ENCODE measurements around the gene PRKAG2. TPM values are rescaled to one million over a fixed set of nuclear protein-coding genes. Genes with fewer than 3 reads are reported as not detected.
A peak's percentile ranks its signal among the peaks of the same experiment; 100 is the strongest.

Gene PRKAG2
- total RNA-seq, 4 donors from 2014 or later: 7.5 to 14.3 (median 12.2) TPM

DNA sequence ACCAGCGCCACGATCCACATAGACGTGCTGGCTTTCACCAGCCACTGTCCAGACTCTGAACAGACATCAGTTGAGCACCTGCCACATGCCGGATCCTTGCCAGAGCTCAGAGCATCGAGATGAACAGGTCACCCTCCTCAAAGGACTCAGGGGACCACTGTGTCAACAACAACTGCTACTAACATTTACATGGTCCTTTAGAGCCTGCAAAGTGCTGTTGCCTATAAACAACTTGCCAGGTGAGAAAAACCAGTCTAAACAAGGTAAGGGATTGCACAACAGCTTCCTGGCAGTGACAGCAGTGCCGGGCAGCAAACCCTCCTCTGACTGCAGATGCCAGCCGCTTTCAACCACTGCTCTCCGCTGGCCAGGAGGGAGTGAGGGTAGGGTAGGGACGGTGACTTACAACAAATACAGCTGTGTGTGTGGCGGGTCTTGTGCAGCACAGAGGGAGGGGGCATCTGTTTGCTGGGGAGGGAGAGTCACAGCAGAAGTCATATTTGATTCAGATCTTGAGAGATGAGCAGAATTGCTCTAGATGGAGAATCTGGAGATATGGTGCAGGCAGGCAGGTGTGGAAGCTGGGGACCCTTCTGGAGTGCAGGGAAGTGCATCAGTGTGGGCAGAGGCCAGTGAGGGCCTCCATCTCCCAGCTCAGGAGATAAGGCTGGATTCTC, 324.4 kb downstream of the PRKAG2 start:
- WGBS, 2 donors: 28 to 36% methylated on average over 10 of the region's 10 CpGs
- intact Hi-C loops (cut with DNase I; ENCODE audit: low total_unique reads): no loop called here
- peak in 1 of 2 donors; percentile 30 for DNase-seq (ENCODE audit: low spot score in 2 of 2)
- H3K4me3 ChIP-seq (ENCODE audit: low read depth, poor library complexity, severe bottlenecking): no peak overlapping the region
- no peak for TF ChIP-seq POLR2A (IDR thresholded peaks at IDR 0.05)
- TF ChIP-seq, protein P1, sequence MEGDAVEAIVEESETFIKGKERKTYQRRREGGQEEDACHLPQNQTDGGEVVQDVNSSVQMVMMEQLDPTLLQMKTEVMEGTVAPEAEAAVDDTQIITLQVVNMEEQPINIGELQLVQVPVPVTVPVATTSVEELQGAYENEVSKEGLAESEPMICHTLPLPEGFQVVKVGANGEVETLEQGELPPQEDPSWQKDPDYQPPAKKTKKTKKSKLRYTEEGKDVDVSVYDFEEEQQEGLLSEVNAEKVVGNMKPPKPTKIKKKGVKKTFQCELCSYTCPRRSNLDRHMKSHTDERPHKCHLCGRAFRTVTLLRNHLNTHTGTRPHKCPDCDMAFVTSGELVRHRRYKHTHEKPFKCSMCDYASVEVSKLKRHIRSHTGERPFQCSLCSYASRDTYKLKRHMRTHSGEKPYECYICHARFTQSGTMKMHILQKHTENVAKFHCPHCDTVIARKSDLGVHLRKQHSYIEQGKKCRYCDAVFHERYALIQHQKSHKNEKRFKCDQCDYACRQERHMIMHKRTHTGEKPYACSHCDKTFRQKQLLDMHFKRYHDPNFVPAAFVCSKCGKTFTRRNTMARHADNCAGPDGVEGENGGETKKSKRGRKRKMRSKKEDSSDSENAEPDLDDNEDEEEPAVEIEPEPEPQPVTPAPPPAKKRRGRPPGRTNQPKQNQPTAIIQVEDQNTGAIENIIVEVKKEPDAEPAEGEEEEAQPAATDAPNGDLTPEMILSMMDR (IDR thresholded peaks at IDR 0.05): no peak

DNA sequence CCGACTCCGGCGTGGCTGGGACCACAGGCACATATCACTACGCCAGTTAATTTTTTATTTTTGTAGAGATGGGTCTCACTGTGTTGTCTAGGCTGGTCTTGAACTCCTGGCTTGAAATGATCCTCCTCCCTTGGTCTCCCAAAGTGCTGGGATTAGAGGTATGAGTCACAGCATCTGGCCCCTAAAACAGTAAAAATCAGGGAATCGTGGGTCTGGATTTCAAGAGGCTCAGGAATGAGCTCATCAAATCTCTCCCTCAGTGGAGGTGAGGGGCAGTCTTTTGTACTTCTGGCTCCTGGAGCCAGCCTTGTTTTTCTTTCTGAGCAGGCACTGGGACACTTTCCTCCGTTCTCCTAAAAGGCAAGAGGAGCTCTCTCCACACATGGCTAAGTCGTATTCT, 325.1 kb downstream of the PRKAG2 start:
- WGBS, 2 donors: 72 to 84% methylated on average over 7 of the region's 7 CpGs
- intact Hi-C loops (cut with DNase I; ENCODE audit: low total_unique reads): no loop called here
- no peak for DNase-seq (ENCODE audit: low spot score in 2 of 2)
- TF ChIP-seq, protein P1 (IDR thresholded peaks at IDR 0.05): no peak
- no peak for TF ChIP-seq POLR2A (IDR thresholded peaks at IDR 0.05)
- H3K4me3 ChIP-seq (ENCODE audit: low read depth, poor library complexity, severe bottlenecking): no peak overlapping the region

DNA sequence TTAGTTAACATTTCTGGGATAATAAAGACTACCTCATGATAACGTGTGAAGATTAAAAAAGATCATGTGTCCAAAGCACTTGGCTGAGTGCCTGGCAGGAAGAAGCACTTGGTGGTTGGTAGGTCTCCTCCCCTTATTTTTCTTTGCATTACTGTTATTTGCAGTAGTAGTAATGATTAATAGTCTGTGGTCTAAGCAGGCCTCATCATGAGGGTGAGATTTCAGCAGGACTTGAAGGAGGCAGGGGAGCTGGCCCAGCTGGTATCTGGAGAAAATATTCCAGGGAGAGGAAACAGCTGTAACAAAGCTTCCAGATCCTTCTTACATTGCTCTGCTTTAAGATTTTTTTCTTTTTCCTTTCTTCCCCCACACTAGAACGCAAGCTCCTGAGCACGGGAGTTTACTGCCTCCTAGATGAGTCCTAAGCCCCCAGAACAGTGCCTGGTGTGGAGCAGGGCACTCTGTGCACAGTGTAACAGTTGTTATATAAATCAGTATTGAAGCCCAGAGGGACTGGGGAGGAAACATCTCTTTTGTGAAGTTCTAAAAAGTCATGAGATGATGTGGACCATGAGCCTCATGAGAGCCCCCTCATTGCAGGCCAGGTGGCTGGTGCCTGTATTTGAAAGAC, 326.1 kb downstream of the PRKAG2 start:
- no peak for DNase-seq (ENCODE audit: low spot score in 2 of 2)
- WGBS, 2 donors: 25 to 27% methylated on average over 3 of the region's 3 CpGs

DNA sequence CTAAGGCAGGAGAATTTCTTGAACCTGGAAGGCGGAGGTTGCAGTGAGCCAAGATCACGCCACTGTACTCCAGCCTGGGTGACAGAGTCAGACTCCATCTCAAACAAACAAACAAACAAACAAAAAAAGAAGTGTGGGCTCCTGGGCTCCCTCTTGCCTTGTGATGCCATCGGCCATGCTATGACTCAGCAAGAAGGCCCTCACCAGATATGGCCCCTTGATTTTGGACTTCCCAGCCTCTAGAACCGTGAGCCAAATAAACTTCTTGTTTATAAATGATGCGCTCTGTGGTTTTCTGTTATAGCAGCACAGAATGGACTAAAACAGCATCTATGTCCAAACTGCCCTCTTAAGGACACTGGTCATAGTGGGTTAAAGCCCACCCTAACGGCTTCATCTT, 327.3 kb downstream of the PRKAG2 start:
- TF ChIP-seq POLR2A (IDR thresholded peaks at IDR 0.05): no peak
- TF ChIP-seq, protein P1 (IDR thresholded peaks at IDR 0.05): no peak
- no peak for DNase-seq (ENCODE audit: low spot score in 2 of 2)
- no peak overlapping the region for H3K4me3 ChIP-seq (ENCODE audit: low read depth, poor library complexity, severe bottlenecking)
- 96 to 97% methylated on average over 6 of the region's 6 CpGs for WGBS, 2 donors
- intact Hi-C loops (cut with DNase I; ENCODE audit: low total_unique reads): no loop called here

More for the DNA sequence above, 326.1 kb downstream of the PRKAG2 start:
- H3K4me3 ChIP-seq (ENCODE audit: low read depth, poor library complexity, severe bottlenecking): no peak overlapping the region
- intact Hi-C loops (cut with DNase I; ENCODE audit: low total_unique reads): no loop called here
- TF ChIP-seq POLR2A (IDR thresholded peaks at IDR 0.05): no peak
- TF ChIP-seq, protein P1 (IDR thresholded peaks at IDR 0.05): no peak

DNA sequence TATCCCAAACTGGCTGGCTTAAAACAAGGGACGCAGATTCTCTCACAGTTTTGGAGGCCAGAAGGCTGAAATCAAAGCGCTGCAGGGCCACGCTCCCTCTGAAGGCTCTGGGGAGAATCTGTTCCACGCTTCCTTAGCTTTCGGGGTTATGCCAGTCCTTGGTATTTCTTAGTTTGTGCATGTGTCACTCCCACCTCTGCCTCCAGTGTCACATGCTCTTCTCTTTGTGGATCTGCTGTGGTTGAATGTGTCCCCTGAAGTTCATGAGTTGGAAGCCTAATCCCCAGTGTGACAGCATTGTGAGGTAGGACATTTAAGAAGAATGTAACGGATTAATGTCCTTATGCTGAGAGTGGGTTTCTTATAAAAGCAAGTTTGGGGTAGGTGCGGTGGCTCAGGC, 327.8 kb downstream of the PRKAG2 start:
- no peak for DNase-seq (ENCODE audit: low spot score in 2 of 2)
- 94 to 95% methylated on average over 7 of the region's 7 CpGs for WGBS, 2 donors
- intact Hi-C loops (cut with DNase I; ENCODE audit: low total_unique reads): no loop called here
- TF ChIP-seq, protein P1 (IDR thresholded peaks at IDR 0.05): no peak
- H3K4me3 ChIP-seq (ENCODE audit: low read depth, poor library complexity, severe bottlenecking): no peak overlapping the region

Data from lower leg skin (tissue), 4 donors.